Testis (tissue), 2 donors: Measurements from ENCODE around the gene CHMP6.

Experiments
- CTCF ChIP-seq, 3 experiments: fragments of 450-650 bp in 2 of 3; fragments of 200-600 bp in 1 of 3; sonication (generic) in 1 of 3; IDR thresholded peaks; one replicate each; pipeline ENCODE4 v1.5.1; 2016 to 2019; ENCODE audit warnings: antibody characterized with exemption in 3 of 3, mild to moderate bottlenecking in 2 of 3, moderate library complexity in 1 of 3
- POLR2A ChIP-seq: fragments of 450-650 bp; IDR thresholded peaks from one replicate; pipeline ENCODE4 v1.6.1; 2017; ENCODE audit warnings: antibody characterized with exemption, mild to moderate bottlenecking, moderate library complexity

GRCh38 chr17:81025065-81025740 lies 33.6 kb downstream of the CHMP6 start:
- TF ChIP-seq CTCF (IDR thresholded peaks at IDR 0.05) (no peak), POLR2A (no peak)
